Peyer's patch (tissue), 4 donors: Measurements from ENCODE around the gene TUBG2.

ENCODE experiments used
- CTCF ChIP-seq, 6 experiments: fragments of 450-650 bp in 4 of 6; fragments of 200-600 bp in 2 of 6; sonication (generic) in 1 of 6; IDR thresholded peaks; one replicate each; pipeline ENCODE4 v1.5.1; 2017 to 2019; ENCODE audit warnings: antibody characterized with exemption in 6 of 6, mild to moderate bottlenecking in 3 of 6, moderate library complexity in 1 of 6
- POLR2A ChIP-seq, 2 donors: fragments of 450-650 bp; IDR thresholded peaks; one replicate each; pipeline ENCODE4 v1.5.1; 2017; ENCODE audit warnings: antibody characterized with exemption in 2 of 2, mild to moderate bottlenecking in 2 of 2, moderate library complexity in 2 of 2

DNA sequence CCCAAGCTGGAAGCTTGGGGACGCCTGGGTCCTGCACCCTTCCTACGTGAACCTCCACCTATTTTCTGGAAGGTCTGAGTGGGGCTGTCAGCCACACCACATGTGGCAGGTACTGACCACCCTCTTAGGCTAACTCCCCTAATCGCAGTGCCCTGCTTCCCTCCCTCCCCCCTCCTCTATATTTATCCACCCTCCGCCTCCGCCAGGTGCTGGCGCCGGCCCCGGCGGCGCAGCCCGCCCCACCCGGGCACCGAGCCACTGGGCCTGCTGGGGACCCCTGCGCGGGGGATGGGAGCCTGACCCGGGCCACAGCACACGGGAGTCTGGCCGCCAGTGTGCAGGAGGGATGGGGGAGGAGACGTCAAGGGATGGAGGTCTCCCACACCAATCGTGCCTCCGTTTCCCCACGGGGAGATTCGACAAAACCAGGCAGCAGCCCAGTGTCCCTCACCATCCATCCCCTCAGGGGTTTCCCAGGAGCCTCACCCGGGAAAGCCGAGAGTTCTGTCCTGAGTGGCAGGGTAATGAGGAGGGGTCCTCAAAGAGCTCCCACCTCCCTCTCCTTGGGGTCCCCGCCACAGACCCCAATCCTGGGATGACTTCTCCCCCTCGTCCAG, 16.4 kb downstream of the TUBG2 start:
- TF ChIP-seq CTCF (IDR thresholded peaks at IDR 0.05) (no peak), POLR2A (IDR thresholded peaks at IDR 0.05) (no peak)
